Stimulated activated CD4-positive, alpha-beta T cell treated with anti-CD3 and anti-CD28 coated beads, Interleukin-4, amount 100 ng/mL, for 24 hours (primary cell): ENCODE results near the gene OIP5.
"Not testable (repeated sequence)": the region's sequence is repeated elsewhere in the genome, so short reads cannot be mapped to it uniquely, and the experiment has no call there.

Experiments
- DNase-seq: peaks from one replicate; pipeline ENCODE4 v3.0.0-alpha.2; 2020

The OIP5 gene

DNA sequence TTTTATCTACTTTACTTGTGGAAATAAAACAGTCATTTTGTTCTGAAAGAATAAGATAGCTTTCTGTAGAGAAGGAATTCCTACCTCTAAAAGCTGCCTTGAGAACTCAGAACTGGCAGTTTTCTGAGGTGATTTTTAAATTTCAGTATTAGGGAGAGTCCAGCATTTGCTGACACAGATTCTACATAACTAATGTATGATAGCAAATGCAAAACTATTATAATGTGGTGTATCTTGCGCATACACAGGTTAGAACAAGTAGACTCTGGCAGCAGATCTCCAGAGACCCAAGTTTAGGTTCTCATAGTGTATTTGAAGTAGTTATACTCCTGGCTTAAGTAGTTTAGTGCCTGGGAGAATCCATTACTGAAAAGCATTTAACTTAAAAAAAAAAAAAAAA, 30.8 kb downstream of the OIP5 start:
- no peak for DNase-seq

- DNase-seq, result not testable (repeated sequence)
Observed at GRCh38 chr15:41301139-41301538, 31.3 kb downstream of the OIP5 start.

DNA sequence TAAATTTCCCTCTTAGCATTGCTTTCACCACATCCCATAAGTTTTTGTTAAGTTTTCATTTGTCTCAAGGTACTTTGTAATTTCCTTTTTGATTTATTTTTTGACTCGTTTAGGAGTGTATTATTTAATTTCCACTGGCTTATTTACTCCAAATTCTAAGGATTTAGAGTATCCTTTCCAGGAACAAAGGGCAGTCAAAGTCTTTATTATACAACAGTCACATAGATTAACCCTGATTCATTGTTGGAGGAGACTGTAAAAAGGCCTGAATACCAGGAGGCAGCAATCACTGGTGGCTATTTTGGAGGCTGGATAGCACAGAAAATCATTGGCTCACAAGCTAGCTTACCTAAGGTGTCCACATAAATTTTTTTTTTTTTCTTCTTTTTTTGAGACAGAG, 39.9 kb downstream of the OIP5 start:
- no peak for DNase-seq

- no peak for DNase-seq
Observed at GRCh38 chr15:41291065-41291631, 41.2 kb downstream of the OIP5 start.

GRCh38 chr15:41289953-41290352, 42.4 kb downstream of the OIP5 start:
- no peak for DNase-seq

GRCh38 chr15:41288464-41288863, 43.9 kb downstream of the OIP5 start:
- no peak for DNase-seq

DNA sequence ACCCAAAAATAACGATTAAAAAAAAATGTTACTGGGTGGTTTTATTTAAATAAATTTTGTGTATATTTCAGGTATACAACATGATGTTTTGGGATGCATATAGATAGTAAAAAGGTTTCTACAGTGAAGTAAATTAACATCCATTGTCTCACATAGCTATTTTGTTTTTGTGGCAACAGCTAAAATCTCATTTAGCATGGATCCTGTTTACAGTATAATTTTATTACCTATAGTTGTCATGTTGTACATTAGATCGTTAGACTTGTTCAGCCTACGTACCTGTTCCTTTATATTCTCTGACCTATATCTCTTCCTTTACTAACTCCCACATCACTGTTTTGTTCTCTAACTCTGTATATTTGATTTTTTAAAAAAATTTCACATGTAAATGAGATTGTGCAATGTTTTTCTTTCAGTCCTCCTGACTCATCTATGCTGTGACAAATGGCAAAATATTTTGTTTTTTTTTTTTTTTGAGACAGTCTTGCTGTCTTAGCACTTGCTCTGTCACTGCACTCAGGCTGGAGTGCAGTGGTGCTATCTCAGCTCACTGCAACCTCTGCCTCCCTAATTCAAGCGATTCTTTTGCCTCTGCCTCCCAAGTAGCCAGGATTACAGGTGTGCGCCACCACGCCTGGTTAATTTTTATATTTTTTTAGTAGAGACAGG, 45.6 kb downstream of the OIP5 start:
- no peak for DNase-seq

GRCh38 chr15:41285285-41285684, 47.1 kb downstream of the OIP5 start:
- DNase-seq, result no peak

- DNase-seq, result no peak
Observed at GRCh38 chr15:41284427-41285177, 47.8 kb downstream of the OIP5 start.

DNA sequence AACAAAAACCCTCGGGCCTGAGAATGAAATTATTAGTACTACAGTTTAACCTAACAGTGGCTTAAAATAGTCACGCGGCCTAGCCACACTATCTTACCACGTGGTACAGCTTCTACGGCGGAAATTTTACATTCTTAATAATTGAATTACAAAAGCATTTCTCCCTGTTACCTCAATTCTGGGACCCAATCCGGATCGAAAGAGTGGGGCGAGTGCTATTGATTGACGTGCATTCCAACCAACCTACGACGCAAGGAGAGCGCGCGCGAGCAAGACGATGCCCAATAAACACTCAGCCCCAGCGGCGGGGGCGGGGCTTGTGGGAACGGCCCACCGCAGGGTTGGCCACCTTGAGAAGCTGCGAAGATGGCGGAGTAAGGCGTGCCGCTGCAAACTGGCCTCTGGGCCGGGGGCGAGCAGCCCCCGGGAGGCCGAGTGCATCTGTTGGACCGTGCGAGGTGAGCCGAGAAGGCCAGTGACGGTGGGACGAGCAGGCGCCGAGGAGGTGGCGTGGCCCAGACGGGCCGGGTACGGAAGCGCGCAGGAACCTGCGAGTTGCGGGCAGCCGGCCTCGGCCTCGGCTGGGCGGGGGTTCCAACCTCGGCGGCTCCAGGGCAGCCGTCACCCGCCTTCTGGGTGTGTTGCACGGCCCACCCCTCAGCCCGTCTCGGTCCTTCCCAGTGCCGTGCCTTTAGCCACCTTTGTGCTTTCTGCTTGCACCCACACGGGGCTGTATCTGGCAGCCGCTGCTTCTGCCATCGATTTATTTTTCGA, 48.6 kb downstream of the OIP5 start:
- DNase-seq, result peak; percentile 98

DNA sequence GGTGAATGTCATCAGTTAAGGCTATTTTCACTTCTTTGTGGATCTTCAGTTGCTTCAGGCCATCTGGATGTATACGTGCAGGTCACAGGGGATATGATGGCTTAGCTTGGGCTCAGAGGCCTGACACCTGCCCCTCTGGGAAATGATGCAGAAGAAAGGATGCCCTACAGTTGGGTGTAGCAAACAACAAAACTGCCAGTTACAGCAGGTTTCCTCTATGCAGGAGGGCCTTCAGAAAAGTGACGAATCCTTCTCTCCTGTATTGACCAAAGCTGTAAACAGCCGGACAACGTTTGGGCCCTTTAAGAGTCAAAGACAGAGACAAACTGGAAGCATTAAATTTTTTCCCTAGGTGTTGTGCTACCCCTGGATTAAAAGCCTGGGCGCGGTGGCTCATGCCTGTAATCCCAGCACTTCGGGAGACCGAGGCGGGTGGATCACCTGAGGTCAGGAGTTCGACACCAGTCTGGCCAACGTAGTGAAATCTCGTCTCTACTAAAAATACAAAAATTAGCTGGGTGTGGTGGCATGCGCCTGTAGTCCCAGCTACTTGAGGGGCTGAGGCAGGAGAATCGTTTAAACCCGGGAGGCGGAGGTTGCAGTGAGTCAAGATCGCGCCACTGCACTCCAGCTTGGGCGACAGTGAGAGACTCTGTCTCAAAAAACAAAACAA, 49.3 kb downstream of the OIP5 start:
- DNase-seq, result not testable (repeated sequence)

DNA sequence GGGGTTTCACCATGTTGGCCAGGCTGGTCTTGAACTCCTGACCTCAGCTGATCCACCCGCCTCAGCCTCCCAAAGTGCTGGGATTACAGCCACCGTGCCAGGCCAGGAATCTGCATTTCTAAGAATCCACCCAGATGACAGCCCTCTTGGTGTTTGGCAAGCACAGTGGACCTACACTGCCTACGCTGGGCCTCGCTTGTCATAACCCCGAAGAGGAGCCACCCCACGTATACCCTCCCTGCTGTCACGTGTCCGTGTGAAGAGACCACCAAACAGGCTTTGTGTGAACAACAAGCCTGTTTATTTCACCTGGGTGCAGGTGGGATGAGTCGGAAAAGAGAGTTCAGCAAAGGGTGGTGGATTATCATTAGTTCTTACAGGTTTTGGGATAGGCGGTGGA, 50.0 kb downstream of the OIP5 start:
- not testable (repeated sequence) for DNase-seq

DNA sequence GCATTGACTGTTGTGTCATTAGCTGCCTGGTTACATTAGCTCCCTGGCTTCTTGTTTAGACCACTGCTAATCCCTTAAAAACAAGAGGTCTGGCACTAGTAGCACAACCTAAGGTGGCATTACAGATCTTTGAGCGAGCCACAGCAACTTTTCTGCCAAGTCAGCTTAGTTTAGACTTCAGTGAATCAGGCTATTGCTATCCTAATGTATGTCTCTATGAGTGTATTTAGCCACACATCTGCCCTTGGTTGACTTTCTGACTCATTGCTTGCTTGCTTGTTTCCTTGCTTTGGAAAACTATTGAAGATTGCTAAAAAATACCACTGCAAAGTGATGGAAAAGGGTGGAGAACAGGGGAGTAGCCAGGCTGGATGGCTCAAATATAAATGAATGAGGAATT, 51.2 kb downstream of the OIP5 start:
- DNase-seq, result no peak

GRCh38 chr15:41279535-41280283, 52.7 kb downstream of the OIP5 start:
- no peak for DNase-seq

DNA sequence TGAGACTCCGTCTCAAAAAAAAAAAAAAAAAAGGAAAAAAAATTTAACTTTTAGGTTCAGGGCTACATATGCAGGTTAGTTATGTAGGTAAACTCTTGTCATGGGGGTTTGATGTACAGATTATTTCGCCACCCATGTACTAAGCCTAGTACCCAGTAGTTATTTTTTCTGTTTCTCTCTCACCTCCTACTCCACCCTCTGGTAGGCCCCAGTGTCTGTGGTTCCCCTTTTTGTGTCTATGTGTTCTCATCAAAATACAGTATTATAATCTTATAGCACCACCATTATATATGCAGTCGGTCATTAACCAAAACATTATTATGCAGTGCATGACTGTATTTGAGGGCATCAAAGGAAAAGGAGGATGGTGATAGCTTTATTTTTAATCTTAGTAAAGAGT, 54.1 kb downstream of the OIP5 start:
- no peak for DNase-seq

DNA sequence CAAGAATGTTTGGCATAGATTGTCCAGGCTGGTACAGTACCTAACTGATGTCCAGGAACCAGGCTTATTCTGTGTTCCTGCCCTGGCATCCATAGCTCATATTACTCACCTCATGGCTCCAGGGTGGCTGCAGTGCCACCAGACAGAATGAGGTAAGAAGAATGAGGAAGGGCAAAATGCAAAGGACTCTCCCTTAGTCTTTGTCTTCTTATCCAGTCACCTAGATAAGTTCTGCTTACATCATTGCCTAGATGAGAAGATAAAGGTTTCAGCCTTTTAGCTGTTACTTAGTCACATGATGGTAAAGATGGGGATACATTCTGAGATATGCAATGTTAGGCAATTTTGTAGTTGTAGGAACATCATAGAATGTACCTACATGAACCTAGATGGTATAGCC, 55.6 kb downstream of the OIP5 start:
- DNase-seq, result no peak

DNA sequence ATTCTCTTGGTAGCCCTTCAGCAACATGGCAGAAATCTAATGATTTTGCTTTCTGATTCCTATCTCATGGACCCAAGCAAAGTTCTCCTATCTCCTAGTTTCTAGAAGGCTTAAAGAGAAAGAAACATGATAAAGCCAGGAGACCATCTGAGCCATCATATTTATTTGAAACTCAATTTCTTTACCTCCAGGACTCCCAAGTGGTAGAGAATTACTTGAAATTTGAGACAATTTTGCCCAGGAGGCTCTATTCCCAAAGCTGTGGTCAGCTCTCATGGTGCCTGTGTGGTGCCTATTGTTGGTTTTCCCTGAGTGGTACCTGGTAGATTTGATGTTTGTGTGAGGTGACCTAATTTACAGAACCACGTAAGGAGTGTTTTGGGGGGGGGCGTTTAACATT, 62.5 kb downstream of the OIP5 start:
- no peak for DNase-seq

DNA sequence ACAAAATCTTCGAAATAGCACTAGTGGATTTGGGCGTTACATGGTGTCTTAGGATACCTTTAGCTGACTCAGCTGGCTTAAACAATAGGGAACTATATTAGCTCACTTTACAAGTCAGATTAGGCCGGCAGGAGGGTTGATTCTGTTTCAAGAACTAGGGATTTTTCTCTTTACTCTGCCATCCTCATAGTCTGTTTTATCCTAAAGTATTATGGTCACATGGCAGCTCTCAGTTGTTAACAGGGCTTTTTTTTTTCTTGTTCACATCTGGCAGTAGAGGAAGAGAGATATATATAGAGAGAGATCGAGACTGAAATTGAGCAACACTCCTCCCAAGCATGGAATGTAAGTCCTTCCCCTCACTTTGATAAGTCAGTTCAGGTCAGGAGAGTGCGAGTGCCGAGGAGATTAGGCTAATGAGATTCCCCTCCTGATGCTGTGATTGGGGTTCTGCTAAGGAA, 68.5 kb downstream of the OIP5 start:
- no peak for DNase-seq

- DNase-seq, result no peak
Observed at GRCh38 chr15:41262571-41262970, 69.8 kb downstream of the OIP5 start.

DNA sequence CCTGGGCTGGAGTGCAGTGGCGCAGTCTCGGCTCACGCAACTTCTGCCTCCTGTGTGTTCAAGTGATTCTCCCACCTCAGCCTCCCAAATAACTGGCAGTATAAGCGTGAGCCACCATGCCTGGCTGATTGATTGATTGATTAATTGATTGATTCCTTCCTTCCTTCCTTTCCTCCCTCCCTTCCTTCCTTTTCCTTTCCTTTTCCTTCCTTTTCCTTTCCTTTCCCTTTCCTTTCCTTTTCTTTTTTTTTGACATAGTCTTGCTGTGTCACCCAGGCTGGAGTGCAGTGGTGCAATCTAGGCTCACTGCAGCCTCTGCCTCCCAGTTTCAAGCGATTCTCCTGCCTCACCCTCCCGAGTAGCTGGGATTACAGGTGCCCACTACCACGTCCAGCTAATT, 71.5 kb downstream of the OIP5 start:
- DNase-seq, result not testable (repeated sequence)

DNA sequence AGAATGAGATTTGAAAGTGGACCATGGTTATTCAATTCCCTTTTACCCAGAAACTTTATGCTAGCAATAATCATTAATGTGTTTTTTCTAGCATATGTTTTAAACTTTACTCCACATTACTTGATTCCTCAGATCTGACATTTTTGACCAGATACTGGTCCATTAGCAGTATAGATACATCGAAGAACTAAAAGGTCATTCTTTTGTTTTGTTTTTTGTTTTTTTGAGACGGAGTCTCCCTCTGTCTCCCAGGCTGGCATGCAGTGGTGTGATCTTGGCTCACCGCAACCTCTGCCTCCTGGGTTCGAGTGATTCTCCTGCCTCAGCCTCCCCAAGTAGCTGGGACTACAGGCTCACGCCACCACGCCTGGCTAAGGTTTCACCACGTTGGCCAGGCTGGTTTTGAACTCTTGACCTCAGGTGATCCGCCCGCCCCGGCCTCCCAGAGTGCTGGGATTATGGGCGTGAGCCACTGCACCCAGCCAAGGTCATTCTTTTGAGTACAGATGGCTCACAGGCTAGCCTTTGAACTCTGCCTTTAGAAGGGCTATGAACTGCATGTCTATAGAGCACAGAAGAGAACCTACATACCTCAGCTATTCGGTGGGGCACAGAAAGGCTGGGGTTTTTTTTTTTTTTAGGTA, 72.7 kb downstream of the OIP5 start:
- no peak for DNase-seq
